Transverse colon (tissue), 4 donors: ENCODE results near the gene PIRT.

Experiments used
- EP300 ChIP-seq: sonication (generic); formaldehyde crosslinking; IDR thresholded peaks from one replicate; pipeline ENCODE4 v1.6.1; 2017; ENCODE audit warnings: antibody characterized with exemption, low read depth
- POLR2A ChIP-seq: fragments of 450-650 bp; IDR thresholded peaks from one replicate; pipeline ENCODE4 v1.6.1; 2016; ENCODE audit warnings: antibody characterized with exemption, mild to moderate bottlenecking, moderate library complexity
- POLR2AphosphoS5 ChIP-seq, 3 donors: sonication (generic); formaldehyde crosslinking; IDR thresholded peaks; one replicate each; pipeline ENCODE4 v1.6.1; 2016; ENCODE audit warnings: antibody characterized with exemption in 3 of 3
- TF ChIP-seq, protein P1 (sequence below), 5 experiments: fragments of 200-600 bp in 3 of 5; fragments of 450-650 bp in 2 of 5; sonication (generic) in 3 of 5; IDR thresholded peaks; 1 replicate in 2 of 5; 2 replicates in 3 of 5; pipeline ENCODE4 v1.5.1; 2016 to 2017; ENCODE audit warnings: antibody characterized with exemption in 5 of 5, inconsistent platforms in 3 of 5, mild to moderate bottlenecking in 2 of 5, moderate library complexity in 1 of 5

DNA sequence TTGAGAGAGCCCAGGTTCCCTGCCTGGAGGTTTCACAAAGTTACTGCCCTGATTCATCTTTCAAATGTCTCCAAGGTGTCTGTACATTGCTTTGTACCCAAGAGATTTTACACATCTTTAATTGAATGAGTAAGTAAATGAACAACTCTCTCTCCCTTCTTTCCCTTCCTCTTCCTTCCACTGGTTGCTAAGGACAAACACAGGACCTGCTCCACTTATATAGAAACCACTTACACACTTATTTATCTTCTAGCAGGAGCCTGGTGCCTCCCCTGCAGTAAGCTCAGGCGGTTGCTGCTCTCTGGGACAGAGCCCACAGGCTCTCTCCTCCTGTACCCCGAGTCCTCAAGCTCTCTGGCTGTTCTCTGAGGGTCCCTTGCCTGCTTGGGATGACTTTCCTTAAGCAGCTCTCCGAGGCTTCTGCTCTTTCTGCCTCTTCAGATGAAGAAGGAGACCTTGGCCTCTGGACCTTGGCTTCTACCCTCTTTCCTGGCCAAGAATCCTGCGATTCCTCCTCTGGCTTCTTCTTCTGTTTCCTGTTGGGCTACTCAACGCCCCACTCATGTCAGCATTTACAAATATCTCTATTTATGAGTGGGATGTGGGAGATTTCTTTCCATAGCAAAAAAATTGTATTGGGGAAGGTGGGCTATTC is 9.9 kb downstream of the PIRT start:
- TF ChIP-seq, protein P1, sequence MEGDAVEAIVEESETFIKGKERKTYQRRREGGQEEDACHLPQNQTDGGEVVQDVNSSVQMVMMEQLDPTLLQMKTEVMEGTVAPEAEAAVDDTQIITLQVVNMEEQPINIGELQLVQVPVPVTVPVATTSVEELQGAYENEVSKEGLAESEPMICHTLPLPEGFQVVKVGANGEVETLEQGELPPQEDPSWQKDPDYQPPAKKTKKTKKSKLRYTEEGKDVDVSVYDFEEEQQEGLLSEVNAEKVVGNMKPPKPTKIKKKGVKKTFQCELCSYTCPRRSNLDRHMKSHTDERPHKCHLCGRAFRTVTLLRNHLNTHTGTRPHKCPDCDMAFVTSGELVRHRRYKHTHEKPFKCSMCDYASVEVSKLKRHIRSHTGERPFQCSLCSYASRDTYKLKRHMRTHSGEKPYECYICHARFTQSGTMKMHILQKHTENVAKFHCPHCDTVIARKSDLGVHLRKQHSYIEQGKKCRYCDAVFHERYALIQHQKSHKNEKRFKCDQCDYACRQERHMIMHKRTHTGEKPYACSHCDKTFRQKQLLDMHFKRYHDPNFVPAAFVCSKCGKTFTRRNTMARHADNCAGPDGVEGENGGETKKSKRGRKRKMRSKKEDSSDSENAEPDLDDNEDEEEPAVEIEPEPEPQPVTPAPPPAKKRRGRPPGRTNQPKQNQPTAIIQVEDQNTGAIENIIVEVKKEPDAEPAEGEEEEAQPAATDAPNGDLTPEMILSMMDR (IDR thresholded peaks at IDR 0.05) = no peak
- TF ChIP-seq POLR2A = no peak
- TF ChIP-seq POLR2AphosphoS5 (IDR thresholded peaks at IDR 0.05) = no peak
- no peak for TF ChIP-seq EP300
